ENCODE results near the gene TBL1XR1.
"Not testable (repeated sequence)": the region's sequence is repeated elsewhere in the genome, so short reads cannot be mapped to it uniquely, and the experiment has no call there.

TBL1XR1 gene

GRCh38 chr3:177184602-177185001, 12.7 kb downstream of the TBL1XR1 start:
- DNase-seq (ENCODE audit: low read depth in 2 of 2), result not testable (repeated sequence)

GRCh38 chr3:177182352-177182751, 14.9 kb downstream of the TBL1XR1 start:
- no peak for DNase-seq (ENCODE audit: low read depth in 2 of 2)

- DNase-seq (ENCODE audit: low read depth in 2 of 2), result no peak
Measured at GRCh38 chr3:177181418-177181817, 15.9 kb downstream of the TBL1XR1 start.

GRCh38 chr3:177180506-177180905, 16.8 kb downstream of the TBL1XR1 start:
- DNase-seq (ENCODE audit: low read depth in 2 of 2), result no peak

GRCh38 chr3:177179281-177180067, 17.8 kb downstream of the TBL1XR1 start:
- DNase-seq (ENCODE audit: low read depth in 2 of 2), result no peak

- no peak for DNase-seq (ENCODE audit: low read depth in 2 of 2)
Measured at GRCh38 chr3:177177749-177178221, 19.5 kb downstream of the TBL1XR1 start.

- DNase-seq (ENCODE audit: low read depth in 2 of 2), result no peak
Measured at GRCh38 chr3:177174607-177175170, 22.6 kb downstream of the TBL1XR1 start.

- no peak for DNase-seq (ENCODE audit: low read depth in 2 of 2)
Measured at GRCh38 chr3:177169936-177170722, 27.2 kb downstream of the TBL1XR1 start.

GRCh38 chr3:177168431-177168830, 28.9 kb downstream of the TBL1XR1 start:
- DNase-seq (ENCODE audit: low read depth in 2 of 2), result no peak

- DNase-seq (ENCODE audit: low read depth in 2 of 2), result no peak
Measured at GRCh38 chr3:177162742-177163141, 34.5 kb downstream of the TBL1XR1 start.

GRCh38 chr3:177161603-177162002, 35.7 kb downstream of the TBL1XR1 start:
- not testable (repeated sequence) for DNase-seq (ENCODE audit: low read depth in 2 of 2)

GRCh38 chr3:177158461-177158860, 38.8 kb downstream of the TBL1XR1 start:
- DNase-seq (ENCODE audit: low read depth in 2 of 2), result no peak

GRCh38 chr3:177157492-177157891, 39.8 kb downstream of the TBL1XR1 start:
- no peak for DNase-seq (ENCODE audit: low read depth in 2 of 2)

- no peak for DNase-seq (ENCODE audit: low read depth in 2 of 2)
Measured at GRCh38 chr3:177154733-177155132, 42.5 kb downstream of the TBL1XR1 start.

GRCh38 chr3:177150970-177151627, 46.2 kb downstream of the TBL1XR1 start:
- peak; percentile 66 to 67 for DNase-seq (ENCODE audit: low read depth in 2 of 2)

- no peak for DNase-seq (ENCODE audit: low read depth in 2 of 2)
Measured at GRCh38 chr3:177150218-177150916, 46.9 kb downstream of the TBL1XR1 start.

- DNase-seq (ENCODE audit: low read depth in 2 of 2), result no peak
Measured at GRCh38 chr3:177149106-177149505, 48.2 kb downstream of the TBL1XR1 start.

GRCh38 chr3:177147790-177148189, 49.5 kb downstream of the TBL1XR1 start:
- DNase-seq (ENCODE audit: low read depth in 2 of 2), result no peak

- peak; percentile 53 for DNase-seq (ENCODE audit: low read depth in 2 of 2)
Measured at GRCh38 chr3:177146646-177147045, 50.6 kb downstream of the TBL1XR1 start.

GRCh38 chr3:177145954-177146353, 51.3 kb downstream of the TBL1XR1 start:
- DNase-seq (ENCODE audit: low read depth in 2 of 2), result no peak

- DNase-seq (ENCODE audit: low read depth in 2 of 2), result no peak
Measured at GRCh38 chr3:177145381-177145780, 51.9 kb downstream of the TBL1XR1 start.

Measured in fibroblast of skin of left biceps (primary cell).